ENCODE results near the gene DNM2. TPM values are rescaled to one million over a fixed set of nuclear protein-coding genes. Genes with fewer than 3 reads are reported as not detected.
"Not testable (repeated sequence)": the region's sequence is repeated elsewhere in the genome, so short reads cannot be mapped to it uniquely, and the experiment has no call there.

DNM2 gene
- total RNA-seq, 1 experiment from 2014 or later: 125 TPM

DNA sequence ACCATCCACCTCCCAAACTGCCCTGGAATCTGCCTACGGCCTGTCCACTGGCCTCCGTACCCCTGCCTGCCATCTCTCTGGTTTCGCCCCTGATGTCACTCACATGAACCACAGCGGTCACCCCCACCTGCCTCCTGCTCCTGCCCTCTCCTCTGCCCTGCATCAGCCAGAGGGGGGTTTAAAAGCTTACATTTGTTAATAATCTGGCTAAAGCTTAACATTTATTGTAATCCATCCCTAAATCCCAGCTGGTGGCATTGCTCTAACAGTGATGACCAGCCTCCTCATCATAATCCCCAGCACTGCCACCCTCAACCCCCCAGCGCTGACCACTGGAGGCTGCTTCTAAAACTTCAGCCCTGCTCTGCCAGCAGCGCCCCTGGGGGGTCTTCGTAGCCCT is 38.9 kb downstream of the DNM2 start:
- peaks cover 15% of the 10 kb centered on the region for H3K4me1 ChIP-seq (ENCODE audit: control insufficient read depth, insufficient read depth, low read length)
- no peak for ATAC-seq

DNA sequence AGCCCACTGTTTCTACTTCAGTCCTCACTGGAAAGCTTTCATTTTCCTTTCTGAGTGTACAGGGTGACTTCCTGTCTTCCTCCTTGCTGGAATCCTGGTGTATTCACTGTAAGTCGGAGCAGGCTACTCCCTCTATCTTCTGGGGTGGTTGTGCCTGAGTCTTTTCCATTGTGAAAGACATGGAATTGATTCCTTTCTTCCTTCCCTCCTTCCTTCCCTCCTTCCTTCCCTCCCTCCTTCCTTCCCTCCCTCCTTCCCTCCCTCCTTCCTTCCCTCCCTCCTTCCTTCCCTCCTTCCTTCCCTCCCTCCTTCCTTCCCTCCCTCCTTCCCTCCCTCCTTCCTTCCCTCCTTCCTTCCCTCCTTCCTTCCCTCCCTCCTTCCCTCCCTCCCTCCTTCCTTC is 40.2 kb downstream of the DNM2 start:
- H3K27ac ChIP-seq (ENCODE audit: low read length); in situ Hi-C loops (cut with HindIII; ENCODE audit: low pct_unique_long_range_greater_than_20kb, low sequenced_read_pairs); intact Hi-C loops (cut with micrococcal nuclease; ENCODE audit: unreplicated experiment); ATAC-seq; H3K27me3 ChIP-seq (ENCODE audit: control insufficient read depth, insufficient read depth, low read length); H3K36me3 ChIP-seq (ENCODE audit: control insufficient read depth, insufficient read depth, low read length); CTCF ChIA-PET; DNase-seq (ENCODE audit: low read depth, low spot score); H3K4me3 ChIP-seq (ENCODE audit: low read depth in 2 of 2, low read length in 2 of 2); BruUV-seq (replicated peaks); H3K9me3 ChIP-seq (ENCODE audit: control insufficient read depth, insufficient read depth, low read depth, low read length): not testable (repeated sequence)
- POLR2A ChIA-PET: interaction anchor here (0.7 kb wide), 1 partner anchor 15 kb away, joined by 3 read pairs; no protein-coding TSS in a partner anchor
- peaks cover 11% of the 10 kb centered on the region for H3K4me1 ChIP-seq (ENCODE audit: control insufficient read depth, insufficient read depth, low read length)

More for the DNA sequence above, 38.9 kb downstream of the DNM2 start:
- DNase-seq (ENCODE audit: low read depth, low spot score): no peak
- TF ChIP-seq, protein P1, sequence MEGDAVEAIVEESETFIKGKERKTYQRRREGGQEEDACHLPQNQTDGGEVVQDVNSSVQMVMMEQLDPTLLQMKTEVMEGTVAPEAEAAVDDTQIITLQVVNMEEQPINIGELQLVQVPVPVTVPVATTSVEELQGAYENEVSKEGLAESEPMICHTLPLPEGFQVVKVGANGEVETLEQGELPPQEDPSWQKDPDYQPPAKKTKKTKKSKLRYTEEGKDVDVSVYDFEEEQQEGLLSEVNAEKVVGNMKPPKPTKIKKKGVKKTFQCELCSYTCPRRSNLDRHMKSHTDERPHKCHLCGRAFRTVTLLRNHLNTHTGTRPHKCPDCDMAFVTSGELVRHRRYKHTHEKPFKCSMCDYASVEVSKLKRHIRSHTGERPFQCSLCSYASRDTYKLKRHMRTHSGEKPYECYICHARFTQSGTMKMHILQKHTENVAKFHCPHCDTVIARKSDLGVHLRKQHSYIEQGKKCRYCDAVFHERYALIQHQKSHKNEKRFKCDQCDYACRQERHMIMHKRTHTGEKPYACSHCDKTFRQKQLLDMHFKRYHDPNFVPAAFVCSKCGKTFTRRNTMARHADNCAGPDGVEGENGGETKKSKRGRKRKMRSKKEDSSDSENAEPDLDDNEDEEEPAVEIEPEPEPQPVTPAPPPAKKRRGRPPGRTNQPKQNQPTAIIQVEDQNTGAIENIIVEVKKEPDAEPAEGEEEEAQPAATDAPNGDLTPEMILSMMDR (IDR thresholded peaks at IDR 0.05): no peak
- TF ChIP-seq TCF7L2 (IDR thresholded peaks at IDR 0.05; ENCODE audit: low read depth, low read length) (no peak), SIN3A (IDR thresholded peaks at IDR 0.05; ENCODE audit: borderline replicate concordance, insufficient read depth, low read depth, low read length) (no peak), POLR2AphosphoS5 (IDR thresholded peaks at IDR 0.05; ENCODE audit: low read depth, low read length) (no peak), REST (IDR thresholded peaks at IDR 0.05; ENCODE audit: insufficient read depth in 1 of 2, low read depth in 2 of 2, low read length in 1 of 2) (no peak)
- Histone ChIP-seq H3K27me3 (ENCODE audit: control insufficient read depth, insufficient read depth, low read length) (no peaks in the 10 kb centered on the region), H3K4me3 (ENCODE audit: low read depth in 2 of 2, low read length in 2 of 2) (no peak overlapping the region), H3K27ac (ENCODE audit: low read length) (no peak overlapping the region), H3K9me3 (ENCODE audit: control insufficient read depth, insufficient read depth, low read depth, low read length) (no peaks in the 10 kb centered on the region), H3K36me3 (ENCODE audit: control insufficient read depth, insufficient read depth, low read length) (no peaks in the 10 kb centered on the region)
- intact Hi-C loops (cut with micrococcal nuclease; ENCODE audit: unreplicated experiment): no loop called here
- POLR2A ChIA-PET: no interaction called here
- in situ Hi-C loops (cut with HindIII; ENCODE audit: low pct_unique_long_range_greater_than_20kb, low sequenced_read_pairs): no loop called here
- CTCF ChIA-PET: no interaction called here
- no TSS peak for BruUV-seq (replicated peaks)

GRCh38 chr19:10758978-10759377 is 41.1 kb downstream of the DNM2 start:
- Histone ChIP-seq H3K27me3 (ENCODE audit: control insufficient read depth, insufficient read depth, low read length) (no peaks in the 10 kb centered on the region), H3K36me3 (ENCODE audit: control insufficient read depth, insufficient read depth, low read length) (no peaks in the 10 kb centered on the region), H3K4me1 (ENCODE audit: control insufficient read depth, insufficient read depth, low read length) (peaks cover 9% of the 10 kb centered on the region), H3K27ac (ENCODE audit: low read length) (no peak overlapping the region), H3K9me3 (ENCODE audit: control insufficient read depth, insufficient read depth, low read depth, low read length) (no peaks in the 10 kb centered on the region), H3K4me3 (ENCODE audit: low read depth in 2 of 2, low read length in 2 of 2) (no peak overlapping the region)
- POLR2A ChIA-PET: no interaction called here
- ATAC-seq: no peak
- no TSS peak for BruUV-seq (replicated peaks)
- no peak for TF ChIP-seq TCF7L2 (IDR thresholded peaks at IDR 0.05; ENCODE audit: low read depth, low read length)
- no peak for TF ChIP-seq POLR2AphosphoS5 (IDR thresholded peaks at IDR 0.05; ENCODE audit: low read depth, low read length)
- TF ChIP-seq REST (IDR thresholded peaks at IDR 0.05; ENCODE audit: insufficient read depth in 1 of 2, low read depth in 2 of 2, low read length in 1 of 2): no peak
- TF ChIP-seq SIN3A (IDR thresholded peaks at IDR 0.05; ENCODE audit: borderline replicate concordance, insufficient read depth, low read depth, low read length): no peak
- TF ChIP-seq, protein P1 (IDR thresholded peaks at IDR 0.05): no peak
- CTCF ChIA-PET: interaction anchor here (0.7 kb wide), 1 partner anchor 17 kb away, joined by 5 read pairs; no protein-coding TSS in a partner anchor
- intact Hi-C loops (cut with micrococcal nuclease; ENCODE audit: unreplicated experiment) (no loop called here), in situ Hi-C loops (cut with HindIII; ENCODE audit: low pct_unique_long_range_greater_than_20kb, low sequenced_read_pairs) (no loop called here)
- no peak for DNase-seq (ENCODE audit: low read depth, low spot score)
